ENCODE measurements around the gene GARIN1A. TPM values are rescaled to one million over a fixed set of nuclear protein-coding genes. Genes with fewer than 3 reads are reported as not detected.
"Not testable (repeated sequence)": the region's sequence is repeated elsewhere in the genome, so short reads cannot be mapped to it uniquely, and the experiment has no call there.

The GARIN1A gene
- polyA plus RNA-seq, 1 donor, result 4.2 TPM

GRCh38 chr7:128683738-128684137, 11.6 kb downstream of the GARIN1A start:
- DNase-seq, result not testable (repeated sequence)

DNA sequence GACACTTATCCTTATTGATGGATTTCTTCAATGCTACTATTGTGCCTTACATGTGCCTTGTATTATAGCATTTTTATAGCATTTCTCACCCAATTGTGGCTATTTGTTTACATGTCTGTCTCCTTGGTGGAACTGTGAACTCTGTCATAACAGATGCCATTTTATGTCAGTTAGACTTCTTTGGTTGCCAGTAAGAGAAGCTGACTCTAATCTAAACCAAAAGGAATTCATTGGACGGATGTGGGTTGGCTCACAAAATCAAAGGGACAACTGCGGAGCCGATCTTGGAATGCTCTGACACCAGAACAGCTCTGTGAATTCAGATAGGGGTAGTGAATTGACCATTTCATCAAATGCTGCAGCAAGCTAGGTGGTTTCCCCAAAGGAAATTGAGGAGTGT, 15.0 kb downstream of the GARIN1A start:
- DNase-seq, result no peak

DNA sequence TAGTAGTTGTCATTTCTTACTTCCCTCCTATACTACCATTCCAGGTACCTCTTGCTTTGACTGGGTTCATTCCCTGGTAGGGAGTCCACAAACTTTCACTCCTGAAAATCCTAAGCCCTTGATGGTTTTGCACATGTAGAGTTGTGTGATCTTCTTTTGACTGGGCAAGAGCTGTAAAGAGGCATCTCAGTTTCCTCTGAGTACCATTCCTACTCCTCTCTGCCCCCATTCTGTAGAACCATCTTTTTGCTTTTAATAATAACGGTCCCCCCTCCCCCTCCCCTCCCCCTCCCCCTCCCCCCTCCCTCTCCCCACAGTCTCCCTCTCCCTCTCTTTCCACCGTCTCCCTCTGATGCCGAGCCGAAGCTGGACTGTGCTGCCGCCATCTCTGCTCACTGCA, 16.4 kb downstream of the GARIN1A start:
- no peak for DNase-seq

GRCh38 chr7:128689161-128689935, 17.3 kb downstream of the GARIN1A start:
- not testable (repeated sequence) for DNase-seq

GRCh38 chr7:128691227-128691626, 19.1 kb downstream of the GARIN1A start:
- DNase-seq, result no peak

GRCh38 chr7:128692623-128693270, 20.7 kb downstream of the GARIN1A start:
- no peak for DNase-seq

DNA sequence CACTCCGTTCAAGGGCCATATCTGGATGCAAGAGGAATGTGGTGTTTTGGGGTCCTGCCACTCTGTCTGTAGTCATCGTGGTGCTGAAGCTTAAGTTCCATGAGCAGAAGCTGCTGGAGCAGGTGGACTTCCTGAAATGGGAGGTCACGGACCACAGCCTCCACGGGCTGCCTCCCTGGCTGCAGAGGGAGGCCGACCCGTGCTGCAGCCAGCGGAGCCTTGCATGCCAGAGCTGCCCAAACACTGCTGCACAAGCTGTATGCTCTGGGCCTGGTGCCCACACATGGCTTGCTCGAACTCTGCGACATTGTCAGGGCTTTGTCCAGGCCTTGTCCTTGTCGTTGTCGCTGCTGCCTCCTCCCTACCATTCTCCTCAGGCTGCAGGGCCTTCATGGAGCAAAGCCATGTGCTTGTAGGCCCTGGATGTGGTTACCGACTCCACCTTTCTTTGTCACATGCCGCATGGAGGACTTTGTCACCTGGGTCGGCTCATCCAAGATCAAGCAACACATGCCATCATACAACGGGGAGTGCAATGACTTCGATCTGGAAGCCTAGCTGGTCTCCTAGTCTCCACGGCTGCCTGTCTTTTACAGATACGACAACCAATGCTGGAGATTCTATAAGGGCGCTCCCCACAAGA, 21.4 kb downstream of the GARIN1A start:
- DNase-seq, result no peak

GRCh38 chr7:128694738-128695137, 22.6 kb downstream of the GARIN1A start:
- DNase-seq, result no peak

GRCh38 chr7:128697302-128697905, 25.3 kb downstream of the GARIN1A start:
- DNase-seq, result no peak

- DNase-seq, result no peak
Measured at GRCh38 chr7:128699196-128699712, 27.2 kb downstream of the GARIN1A start.

- no peak for DNase-seq
Measured at GRCh38 chr7:128699895-128700294, 27.8 kb downstream of the GARIN1A start.

- DNase-seq, result no peak
Measured at GRCh38 chr7:128701062-128701785, 29.1 kb downstream of the GARIN1A start.

GRCh38 chr7:128703609-128704241, 31.6 kb downstream of the GARIN1A start:
- DNase-seq, result no peak

DNA sequence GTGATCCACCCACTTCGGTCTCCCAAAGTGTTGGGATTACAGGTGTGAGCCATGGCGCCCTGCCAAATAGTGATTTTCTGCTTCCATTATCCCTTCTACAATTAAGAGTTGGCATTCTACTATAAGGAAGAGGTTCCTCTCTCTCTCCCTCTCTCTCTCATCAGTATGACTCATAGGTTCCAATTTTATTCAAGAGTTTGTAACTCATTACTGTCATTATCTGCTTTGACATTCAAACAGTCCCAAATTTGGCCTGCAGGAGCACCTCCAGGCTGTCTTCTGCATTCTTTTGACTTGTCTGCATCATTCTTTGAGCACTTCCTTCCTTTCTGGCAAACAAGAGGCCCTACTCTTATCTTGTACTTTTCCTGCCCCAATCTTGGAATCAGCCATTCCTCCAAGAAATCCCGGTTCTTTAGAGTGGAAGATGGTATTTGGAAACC, 33.8 kb downstream of the GARIN1A start:
- no peak for DNase-seq

GRCh38 chr7:128707752-128708151, 35.7 kb downstream of the GARIN1A start:
- no peak for DNase-seq

DNA sequence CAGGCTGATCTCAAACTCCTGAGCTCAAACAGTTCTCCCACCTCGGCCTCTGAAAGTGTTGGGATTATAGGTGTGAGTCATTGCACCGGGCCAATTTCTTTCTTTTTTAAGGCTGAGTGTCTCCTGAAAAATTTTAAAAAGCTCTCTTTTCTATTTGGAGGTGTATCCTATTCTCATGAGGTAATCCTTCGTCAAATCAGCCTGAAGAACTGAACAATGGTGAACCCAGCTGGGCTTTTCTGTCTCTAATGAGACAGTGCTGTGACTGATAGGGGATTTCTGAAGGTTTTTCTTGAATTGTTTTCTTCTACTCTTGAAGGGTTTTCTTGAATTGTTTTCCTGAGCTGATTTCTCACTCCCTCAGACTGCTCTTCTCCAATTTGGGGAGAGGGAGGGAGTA, 36.1 kb downstream of the GARIN1A start:
- no peak for DNase-seq

GRCh38 chr7:128708824-128709223, 36.7 kb downstream of the GARIN1A start:
- DNase-seq, result no peak

DNA sequence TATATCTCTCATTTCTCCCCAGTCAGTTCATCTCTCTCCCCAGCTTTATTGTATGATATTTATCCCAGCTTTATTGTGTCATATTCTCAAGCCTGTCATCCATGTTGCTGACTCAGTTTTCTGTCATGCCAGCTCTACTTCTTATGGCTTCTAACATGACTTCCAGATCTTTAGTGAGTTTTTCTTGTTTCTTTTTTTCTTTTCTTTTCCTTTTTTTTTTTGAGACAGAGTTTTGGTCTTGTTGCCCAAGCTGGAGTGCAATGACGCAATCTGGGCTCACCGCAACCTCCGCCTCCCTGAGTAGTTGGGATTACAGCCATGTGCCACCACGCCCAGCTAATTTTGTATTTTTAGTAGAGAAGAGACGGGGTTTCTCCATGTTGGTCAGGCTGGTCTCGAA, 38.4 kb downstream of the GARIN1A start:
- DNase-seq, result no peak

DNA sequence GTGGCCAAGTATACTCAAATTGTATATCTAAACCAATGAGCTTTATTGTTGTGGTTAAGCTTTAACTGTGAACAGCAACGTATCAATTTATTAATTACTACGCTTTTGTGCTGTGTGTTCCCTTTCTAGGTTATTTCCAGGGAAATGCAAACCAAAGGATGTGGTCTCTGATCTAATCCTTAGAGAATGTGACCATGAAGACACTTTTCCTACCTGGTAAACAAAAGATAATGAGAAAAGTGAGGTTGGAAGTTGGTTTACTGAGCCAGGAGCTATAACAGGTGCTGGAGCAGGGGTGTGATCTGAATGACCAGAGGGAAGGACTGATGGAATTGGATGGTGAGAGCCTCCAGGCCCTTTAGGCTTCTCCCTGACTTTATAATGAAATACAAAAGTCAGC, 41.7 kb downstream of the GARIN1A start:
- no peak for DNase-seq

- DNase-seq, result no peak
Measured at GRCh38 chr7:128714701-128715495, 42.8 kb downstream of the GARIN1A start.

Data from left kidney (tissue), 2 donors.